CD4-positive, alpha-beta T cell treated with Interleukin-1 beta for 1 hour (primary cell): ENCODE data around the gene MYMX.
"Not testable (repeated sequence)": the region's sequence is repeated elsewhere in the genome, so short reads cannot be mapped to it uniquely, and the experiment has no call there.

Source experiments
- DNase-seq, 2 donors: peaks; one replicate each; pipeline ENCODE4 v3.0.0-alpha.2; 2020 to 2022

Gene MYMX

GRCh38 chr6:44216677-44217331 is at the start of gene MYMX:
TSS of gene MYMX (plus strand) at chr6:44216926. CDS start at chr6:44217472, 546 bp downstream.
- no peak for DNase-seq

GRCh38 chr6:44167567-44167966 is 49.2 kb upstream of the MYMX start:
- DNase-seq: no peak

GRCh38 chr6:44169154-44169553 is 47.6 kb upstream of the MYMX start:
- no peak for DNase-seq

- DNase-seq: no peak
These were observed 46.7 kb upstream of the MYMX start for GRCh38 chr6:44169886-44170570.

GRCh38 chr6:44171899-44172546 is 44.7 kb upstream of the MYMX start:
- DNase-seq: no peak

GRCh38 chr6:44172731-44173500 is 43.8 kb upstream of the MYMX start:
- peak; percentile 75 to 77 for DNase-seq

- DNase-seq: no peak
These were observed 40.5 kb upstream of the MYMX start for GRCh38 chr6:44176130-44176761.

- peak; percentile 16 to 51 for DNase-seq
These were observed 39.8 kb upstream of the MYMX start for GRCh38 chr6:44176762-44177509.

- DNase-seq: no peak
These were observed 38.9 kb upstream of the MYMX start for GRCh38 chr6:44177691-44178423.

- no peak for DNase-seq
These were observed 38.2 kb upstream of the MYMX start for GRCh38 chr6:44178424-44179071.

- no peak for DNase-seq
These were observed 37.6 kb upstream of the MYMX start for GRCh38 chr6:44179072-44179536.

- DNase-seq: no peak
These were observed 37.1 kb upstream of the MYMX start for GRCh38 chr6:44179648-44180047.

- DNase-seq: no peak
These were observed 36.3 kb upstream of the MYMX start for GRCh38 chr6:44180406-44180805.

GRCh38 chr6:44180886-44181285 is 35.8 kb upstream of the MYMX start:
- DNase-seq: no peak

- not testable (repeated sequence) for DNase-seq
These were observed 34.9 kb upstream of the MYMX start for GRCh38 chr6:44181784-44182183.

GRCh38 chr6:44182911-44183390 is 33.8 kb upstream of the MYMX start:
- DNase-seq: no peak

- no peak for DNase-seq
These were observed 32.9 kb upstream of the MYMX start for GRCh38 chr6:44183783-44184182.

- DNase-seq: not testable (repeated sequence)
These were observed 31.4 kb upstream of the MYMX start for GRCh38 chr6:44185356-44185755.

GRCh38 chr6:44185953-44186634 is 30.6 kb upstream of the MYMX start:
- DNase-seq: no peak

- no peak for DNase-seq
These were observed 30.1 kb upstream of the MYMX start for GRCh38 chr6:44186635-44187025.
